NCI-H2107 treated with DMSO at 0.1 percent for 48 hours (cell line): ENCODE results near the gene MRGPRX4.

Source experiments
- DNase-seq: peaks from one replicate; lab custom pipeline; 2025; ENCODE audit not compliant: unreplicated experiment; lab: John Stamatoyannopoulos, UW

The MRGPRX4 gene

DNA sequence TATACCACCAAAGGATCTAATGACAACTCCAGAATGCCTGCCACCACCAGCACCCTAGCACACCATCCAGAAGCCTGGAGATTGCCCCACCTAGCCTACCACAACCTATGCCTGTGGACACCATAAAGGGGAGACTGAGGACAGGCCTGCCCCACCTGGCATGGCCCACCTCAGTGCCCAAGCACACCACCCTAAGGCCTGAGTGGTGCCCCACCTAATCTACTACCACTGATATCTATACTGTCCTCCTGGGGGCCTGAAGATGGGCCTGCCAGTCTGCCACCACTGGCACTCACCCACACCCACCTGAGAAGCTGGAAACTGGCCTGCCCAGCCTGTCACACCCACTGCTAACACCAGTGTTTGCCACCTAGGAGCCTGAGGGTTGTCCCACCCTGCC, 32.1 kb downstream of the MRGPRX4 start:
- no peak for DNase-seq

DNA sequence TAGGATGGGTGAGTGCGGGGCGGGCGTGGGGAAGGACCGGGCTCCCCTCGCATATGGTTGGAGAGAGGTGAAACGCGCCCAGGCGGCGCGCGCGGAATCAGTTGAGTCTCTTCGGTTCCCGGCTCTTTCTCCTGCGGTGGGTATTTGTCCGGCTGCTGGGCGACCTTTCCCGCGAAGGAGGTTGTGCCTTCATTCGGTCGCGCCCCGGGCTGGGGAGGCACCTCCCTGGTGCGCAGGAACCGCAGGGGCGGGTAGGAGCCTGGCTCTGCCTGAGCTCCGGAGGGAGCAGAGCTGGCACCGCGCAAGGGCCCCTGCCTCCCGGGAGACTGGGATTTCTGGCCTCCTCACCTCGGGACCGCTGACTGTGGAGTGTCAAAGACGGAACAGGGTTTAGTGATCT, 36.4 kb downstream of the MRGPRX4 start:
- no peak for DNase-seq

DNA sequence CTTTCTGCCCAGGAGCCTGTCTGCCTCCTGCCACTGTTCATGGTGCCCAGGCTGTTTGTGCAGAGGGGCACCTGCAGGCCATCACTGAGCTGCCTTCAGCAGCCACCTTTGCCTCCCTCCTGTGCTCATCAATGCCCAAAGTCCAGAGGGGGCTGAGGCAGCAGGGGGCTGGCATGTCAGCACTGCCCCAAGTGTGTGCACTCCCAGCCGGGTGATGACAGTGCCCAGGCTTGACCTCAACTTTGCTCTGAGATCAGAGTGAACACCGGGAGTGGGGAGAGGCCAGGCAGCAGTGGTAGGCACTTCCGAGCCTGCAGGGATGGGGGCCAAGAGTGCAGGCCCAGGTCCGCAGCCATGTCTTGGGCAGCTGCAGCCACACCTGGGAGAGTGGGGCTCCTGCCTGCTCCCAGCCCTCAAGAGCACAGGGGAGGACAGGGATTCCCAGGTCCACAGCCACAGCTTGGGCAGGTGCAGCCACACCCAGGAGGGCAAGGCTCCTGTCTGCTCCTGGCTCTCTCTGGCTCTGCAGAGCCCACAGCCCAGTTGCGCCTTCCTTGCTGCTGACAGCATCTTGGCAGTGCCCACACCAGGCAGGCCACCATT, 48.7 kb downstream of the MRGPRX4 start:
- DNase-seq: no peak

DNA sequence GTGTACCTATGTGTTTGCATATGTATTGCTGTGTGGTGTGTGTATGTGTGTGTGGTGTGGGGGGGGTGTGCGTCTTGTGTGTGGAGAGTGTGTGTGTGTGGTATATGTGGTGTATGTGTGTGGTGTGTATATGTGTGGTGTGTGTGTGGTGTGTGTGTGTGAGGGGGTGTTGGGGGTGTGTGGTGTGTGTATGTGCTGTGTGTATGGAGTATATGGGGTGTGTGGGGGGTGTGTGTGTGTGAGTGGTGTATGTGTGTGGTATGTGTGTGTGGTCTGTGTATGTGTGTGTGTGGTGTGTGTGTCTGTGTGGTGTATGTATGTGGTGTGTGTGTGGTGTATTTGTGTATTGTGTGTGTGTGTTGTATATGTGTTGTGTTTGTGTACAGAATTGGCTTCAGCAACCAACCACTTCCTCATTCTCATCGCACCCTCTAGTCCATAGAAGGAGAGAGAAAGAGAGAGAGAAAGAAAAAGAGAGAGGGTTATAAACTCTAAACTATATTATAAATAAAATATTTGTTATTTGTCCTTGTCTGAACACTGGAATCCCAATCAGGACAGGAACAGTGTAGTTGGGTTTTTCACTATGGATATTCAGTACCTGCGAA, 50.3 kb downstream of the MRGPRX4 start:
- no peak for DNase-seq
